GM18511 (cell line): ENCODE results near the gene CDH5.

Source experiments
- ATAC-seq: cut with Tn5 transposase; IDR thresholded peaks from one replicate; pipeline ENCODE4 v1.9.1; 2021; ENCODE audit warnings: mild to moderate bottlenecking, moderate library complexity; ENCODE audit not compliant: unreplicated experiment

The CDH5 gene

GRCh38 chr16:66373667-66374066, 7.2 kb downstream of the CDH5 start:
- no peak for ATAC-seq

- ATAC-seq, result no peak
Observed at GRCh38 chr16:66374176-66374575, 7.7 kb downstream of the CDH5 start.

- no peak for ATAC-seq
Observed at GRCh38 chr16:66375451-66375850, 9.0 kb downstream of the CDH5 start.

- no peak for ATAC-seq
Observed at GRCh38 chr16:66376114-66376513, 9.6 kb downstream of the CDH5 start.

GRCh38 chr16:66376577-66377305, 10.2 kb downstream of the CDH5 start:
- ATAC-seq, result no peak

- no peak for ATAC-seq
Observed at GRCh38 chr16:66377324-66377723, 10.8 kb downstream of the CDH5 start.

GRCh38 chr16:66378741-66379570, 12.5 kb downstream of the CDH5 start:
- no peak for ATAC-seq

- no peak for ATAC-seq
Observed at GRCh38 chr16:66379571-66379941, 13.1 kb downstream of the CDH5 start.

GRCh38 chr16:66380421-66380820, 13.9 kb downstream of the CDH5 start:
- no peak for ATAC-seq

GRCh38 chr16:66381585-66382170, 15.2 kb downstream of the CDH5 start:
- no peak for ATAC-seq

- no peak for ATAC-seq
Observed at GRCh38 chr16:66382171-66382965, 15.9 kb downstream of the CDH5 start.

- ATAC-seq, result no peak
Observed at GRCh38 chr16:66382966-66383299, 16.4 kb downstream of the CDH5 start.

GRCh38 chr16:66383551-66383950, 17.1 kb downstream of the CDH5 start:
- ATAC-seq, result no peak

GRCh38 chr16:66385415-66385814, 18.9 kb downstream of the CDH5 start:
- ATAC-seq, result no peak

GRCh38 chr16:66386629-66387622, 20.4 kb downstream of the CDH5 start:
- no peak for ATAC-seq

- ATAC-seq, result no peak
Observed at GRCh38 chr16:66387817-66388332, 21.4 kb downstream of the CDH5 start.

GRCh38 chr16:66388350-66389139, 22.1 kb downstream of the CDH5 start:
- ATAC-seq, result no peak

GRCh38 chr16:66389256-66390176, 23.0 kb downstream of the CDH5 start:
- ATAC-seq, result no peak
